Tibial nerve (tissue), 4 donors: ENCODE measurements around the gene ABLIM2.

Experiments
- CTCF ChIP-seq, 5 experiments: fragments of 200-600 bp in 3 of 5; fragments of 450-650 bp in 2 of 5; sonication (generic) in 3 of 5; IDR thresholded peaks; one replicate each; pipeline ENCODE4 v1.5.1; 2016 to 2019; ENCODE audit warnings: antibody characterized with exemption in 5 of 5, mild to moderate bottlenecking in 3 of 5, moderate library complexity in 2 of 5
- EP300 ChIP-seq, 2 donors: sonication (generic); formaldehyde crosslinking; IDR thresholded peaks; one replicate each; pipeline ENCODE4 v1.6.1; 2017; ENCODE audit warnings: antibody characterized with exemption in 2 of 2, mild to moderate bottlenecking in 1 of 2
- POLR2A ChIP-seq, 2 donors: fragments of 450-650 bp; IDR thresholded peaks; one replicate each; pipeline ENCODE4 v1.6.1; 2017; ENCODE audit warnings: antibody characterized with exemption in 2 of 2, mild to moderate bottlenecking in 2 of 2, moderate library complexity in 2 of 2

GRCh38 chr4:8163436-8164193 is 5.0 kb upstream of the ABLIM2 start:
- no peak for TF ChIP-seq EP300 (IDR thresholded peaks at IDR 0.05)
- TF ChIP-seq CTCF (IDR thresholded peaks at IDR 0.05), result no peak
- no peak for TF ChIP-seq POLR2A (IDR thresholded peaks at IDR 0.05)
